HG03442 (cell line): Measurements from ENCODE around the gene SNX27.
"Not testable (repeated sequence)": the region's sequence is repeated elsewhere in the genome, so short reads cannot be mapped to it uniquely, and the experiment has no call there.

Source experiments
- ATAC-seq: cut with Tn5 transposase; IDR thresholded peaks from one replicate; pipeline ENCODE4 v1.9.1; 2021; ENCODE audit warnings: mild to moderate bottlenecking, moderate library complexity; ENCODE audit not compliant: unreplicated experiment

Gene SNX27

GRCh38 chr1:151638074-151638775 lies 26.4 kb downstream of the SNX27 start:
- no peak for ATAC-seq

GRCh38 chr1:151638812-151639211 lies 27.0 kb downstream of the SNX27 start:
- no peak for ATAC-seq

- no peak for ATAC-seq
Observed at GRCh38 chr1:151639466-151639865, 27.6 kb downstream of the SNX27 start.

GRCh38 chr1:151641229-151641628 lies 29.4 kb downstream of the SNX27 start:
- ATAC-seq = no peak

- ATAC-seq = not testable (repeated sequence)
Observed at GRCh38 chr1:151643085-151643484, 31.2 kb downstream of the SNX27 start.

DNA sequence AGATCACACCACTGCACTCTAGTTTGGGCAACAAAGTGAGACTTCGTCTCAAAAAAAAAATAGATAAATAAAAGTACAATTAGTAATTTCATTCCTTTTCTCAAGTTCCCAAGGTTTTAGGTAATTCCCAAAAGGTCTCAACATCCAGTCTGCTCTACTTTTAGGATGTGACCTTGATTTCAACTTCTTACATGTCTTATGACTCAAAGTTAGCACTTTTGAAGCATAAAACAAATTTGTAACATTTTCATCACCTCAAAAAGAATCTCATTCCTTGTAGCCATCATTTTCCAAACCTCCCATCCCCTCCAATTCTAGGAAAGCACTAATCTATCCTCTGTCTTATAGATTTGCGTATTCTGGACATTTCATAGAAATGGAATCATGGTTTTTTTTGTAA lies 32.2 kb downstream of the SNX27 start:
- no peak for ATAC-seq

DNA sequence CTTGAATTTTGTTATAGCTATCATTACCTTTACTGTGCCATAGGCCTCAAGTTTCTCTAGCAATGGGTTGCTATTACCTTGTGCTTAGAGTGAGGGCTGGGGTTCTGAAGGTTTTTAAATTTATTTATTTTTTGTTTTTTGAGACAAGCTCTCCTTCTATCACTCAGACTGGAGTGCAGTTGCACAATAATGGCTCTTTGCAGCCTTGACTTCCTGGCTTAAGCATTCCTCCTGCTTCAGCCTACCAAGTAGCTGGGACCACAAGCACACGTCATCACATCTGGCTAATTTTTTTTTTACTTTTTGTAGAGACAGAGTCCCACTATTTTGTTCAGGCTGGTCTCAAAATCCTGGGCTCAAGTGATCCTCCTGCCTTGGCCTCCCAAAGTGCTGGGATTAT lies 41.5 kb downstream of the SNX27 start:
- ATAC-seq = no peak

GRCh38 chr1:151655371-151655770 lies 43.5 kb downstream of the SNX27 start:
- ATAC-seq = no peak

- ATAC-seq = no peak
Observed at GRCh38 chr1:151661751-151662150, 49.9 kb downstream of the SNX27 start.

DNA sequence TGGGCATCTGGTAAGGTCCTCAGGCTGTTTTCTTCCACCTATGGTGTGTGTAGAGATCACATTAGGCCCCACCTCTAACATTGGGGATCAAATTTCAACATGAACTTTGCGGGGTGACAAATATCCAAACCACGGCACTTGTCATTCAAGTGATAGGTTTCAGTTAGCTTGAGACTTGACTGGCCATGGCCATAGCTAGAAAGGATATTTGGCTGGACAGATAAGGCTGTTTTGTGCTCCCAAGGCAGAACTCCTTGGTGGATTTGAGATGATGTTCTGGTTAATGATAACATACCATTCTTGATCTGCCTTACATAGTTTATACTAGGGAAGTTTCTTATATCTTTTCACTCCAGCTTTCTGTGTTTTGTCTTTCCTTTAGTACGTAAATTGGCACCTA lies 56.2 kb downstream of the SNX27 start:
- ATAC-seq = no peak

GRCh38 chr1:151670036-151670675 lies 58.3 kb downstream of the SNX27 start:
- not testable (repeated sequence) for ATAC-seq

- ATAC-seq = no peak
Observed at GRCh38 chr1:151673407-151673806, 61.6 kb downstream of the SNX27 start.

GRCh38 chr1:151680391-151680790 lies 68.5 kb downstream of the SNX27 start:
- ATAC-seq = no peak

DNA sequence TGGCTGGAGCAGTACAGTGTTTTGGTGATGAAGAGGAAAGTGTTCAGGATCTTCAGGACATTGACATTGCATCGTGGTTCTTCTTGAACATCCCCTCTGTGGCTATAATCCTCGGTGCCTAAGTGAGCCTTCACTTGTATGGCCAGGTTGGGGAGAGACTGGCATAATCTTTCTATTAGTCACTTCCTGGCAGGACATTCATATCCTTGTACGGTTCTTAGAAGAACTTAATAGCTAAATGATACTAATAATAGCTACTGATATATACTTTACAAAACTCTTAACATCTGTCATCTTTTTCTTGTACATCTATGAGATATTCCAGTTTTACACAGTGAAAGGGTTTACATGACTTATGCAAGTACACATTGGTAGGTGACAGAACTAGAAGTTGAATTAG lies 69.0 kb downstream of the SNX27 start:
- no peak for ATAC-seq

GRCh38 chr1:151681923-151682322 lies 70.1 kb downstream of the SNX27 start:
- no peak for ATAC-seq

- ATAC-seq = not testable (repeated sequence)
Observed at GRCh38 chr1:151682901-151683300, 71.1 kb downstream of the SNX27 start.

GRCh38 chr1:151684128-151684527 lies 72.3 kb downstream of the SNX27 start:
- ATAC-seq = no peak

DNA sequence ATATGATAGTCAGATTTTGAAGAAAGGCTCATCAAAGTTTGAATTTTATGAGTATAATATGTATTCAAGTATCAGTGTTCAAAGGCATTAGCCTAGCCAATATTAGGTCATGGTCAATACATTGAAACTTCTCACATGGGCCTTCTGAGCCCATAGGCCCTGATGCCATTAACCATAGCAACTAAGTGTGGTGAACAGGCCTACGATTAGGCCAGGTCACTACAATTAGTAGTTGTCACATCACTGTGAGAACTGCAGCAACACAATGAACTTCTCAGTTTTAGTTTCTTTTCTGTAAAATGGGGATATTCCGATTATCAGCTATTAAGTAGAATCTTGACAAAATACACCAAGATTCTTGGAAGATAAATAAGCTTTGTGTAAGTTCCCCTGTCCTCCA lies 74.7 kb downstream of the SNX27 start:
- no peak for ATAC-seq

- no peak for ATAC-seq
Observed at GRCh38 chr1:151689494-151689893, 77.6 kb downstream of the SNX27 start.

DNA sequence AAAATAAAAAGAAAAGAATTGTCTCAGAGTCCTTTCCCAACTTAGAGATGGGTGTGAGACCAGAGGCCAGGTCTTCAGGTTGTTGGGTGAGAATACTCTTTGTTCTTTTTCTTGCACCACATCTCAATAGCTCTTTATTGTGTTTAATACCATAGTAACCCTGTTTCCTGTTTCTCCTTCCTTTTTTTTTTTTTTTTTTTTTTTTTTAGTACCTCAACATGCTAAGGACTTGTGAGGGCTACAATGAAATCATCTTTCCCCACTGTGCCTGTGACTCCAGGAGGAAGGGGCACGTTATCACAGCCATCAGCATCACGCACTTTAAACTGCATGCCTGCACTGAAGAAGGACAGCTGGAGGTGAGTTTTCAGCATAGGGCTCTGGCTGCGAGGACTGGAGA lies 80.4 kb downstream of the SNX27 start:
- ATAC-seq = no peak

DNA sequence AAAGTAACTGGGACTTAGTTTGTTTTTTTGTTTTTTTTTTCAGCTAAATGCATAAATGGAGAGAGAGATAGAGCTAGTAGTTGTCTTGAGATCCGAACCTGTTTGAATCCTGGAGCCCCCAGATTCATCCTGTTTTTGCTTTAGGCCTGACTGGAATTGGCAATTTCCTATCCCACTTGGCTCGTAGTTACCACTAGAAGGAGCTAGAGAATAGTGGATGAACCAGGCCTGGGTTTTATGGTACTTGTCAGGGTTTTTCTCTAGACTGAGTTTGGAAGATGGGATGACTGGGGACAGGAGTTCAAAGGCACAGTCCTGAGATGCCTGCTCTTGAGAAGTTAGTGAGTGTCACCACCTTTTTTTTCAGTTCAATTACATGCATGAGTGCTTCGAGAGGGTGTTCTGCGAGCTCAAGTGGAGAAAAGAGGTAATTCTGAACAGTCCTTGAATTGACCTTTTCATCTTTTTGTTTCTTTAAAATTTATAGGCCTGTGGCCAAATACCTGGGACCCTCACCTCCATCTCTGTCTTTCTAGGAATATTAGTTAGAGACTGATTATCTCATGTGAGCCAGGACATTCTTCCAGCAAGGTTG lies 81.3 kb downstream of the SNX27 start:
- ATAC-seq = no peak

- no peak for ATAC-seq
Observed at GRCh38 chr1:151701515-151701914, 89.7 kb downstream of the SNX27 start.
